Measurements from ENCODE around the gene GRIN2A.

Gene GRIN2A

DNA sequence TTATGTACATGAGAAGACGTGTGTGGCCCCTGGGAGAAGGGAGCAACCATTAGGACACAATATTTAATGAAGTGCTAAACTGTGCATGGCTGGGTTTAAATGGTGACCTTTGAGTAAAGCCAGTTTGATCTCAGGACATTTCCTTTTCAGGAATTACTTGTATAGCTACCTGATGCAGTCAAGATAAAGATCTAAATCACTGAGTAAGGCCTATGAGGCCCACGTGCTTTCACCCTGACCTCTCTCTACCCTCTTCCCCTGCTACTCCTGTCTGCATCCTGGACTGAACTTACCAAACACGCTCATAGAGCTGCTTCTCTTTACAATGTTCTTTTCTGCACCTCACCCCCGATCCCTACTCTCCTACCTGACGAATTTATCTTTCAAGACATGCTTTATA is 98.9 kb downstream of the GRIN2A start:
- DNase-seq: no peak

DNA sequence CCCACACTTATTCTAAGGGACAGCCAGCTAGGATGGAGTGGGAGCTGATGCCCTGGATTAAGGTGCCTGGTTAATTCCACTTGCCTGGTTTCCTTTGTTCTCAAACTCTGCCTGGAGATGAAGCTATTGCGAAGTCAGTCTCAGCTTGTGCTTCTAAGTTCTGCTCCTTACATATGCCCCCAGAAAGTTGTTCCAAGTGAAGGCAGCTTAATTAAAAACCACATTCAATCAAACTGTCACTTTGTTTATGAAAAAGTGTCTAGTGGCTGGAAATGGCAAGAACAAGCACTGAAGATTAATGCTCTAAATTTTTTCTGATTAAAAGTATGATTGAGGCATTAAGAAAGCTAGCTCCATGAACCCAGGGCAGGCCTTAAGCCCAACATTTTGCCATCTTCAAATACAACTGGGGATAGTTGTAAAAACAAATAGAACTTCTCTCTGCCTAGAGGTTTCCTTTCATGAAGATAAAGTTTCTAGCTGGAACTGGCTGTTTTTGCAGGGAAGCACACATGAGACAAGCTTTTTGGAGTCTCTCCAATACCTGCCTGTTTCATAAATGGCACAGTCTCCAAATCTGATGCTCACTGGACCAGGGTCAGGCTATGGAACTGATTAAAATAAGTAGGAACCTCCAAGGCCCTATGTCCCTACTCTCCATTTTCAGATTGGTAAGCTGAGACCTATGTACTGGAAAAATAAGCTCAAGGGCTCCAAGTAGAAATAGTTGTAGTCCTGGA is 100.9 kb downstream of the GRIN2A start:
- no peak for DNase-seq

DNA sequence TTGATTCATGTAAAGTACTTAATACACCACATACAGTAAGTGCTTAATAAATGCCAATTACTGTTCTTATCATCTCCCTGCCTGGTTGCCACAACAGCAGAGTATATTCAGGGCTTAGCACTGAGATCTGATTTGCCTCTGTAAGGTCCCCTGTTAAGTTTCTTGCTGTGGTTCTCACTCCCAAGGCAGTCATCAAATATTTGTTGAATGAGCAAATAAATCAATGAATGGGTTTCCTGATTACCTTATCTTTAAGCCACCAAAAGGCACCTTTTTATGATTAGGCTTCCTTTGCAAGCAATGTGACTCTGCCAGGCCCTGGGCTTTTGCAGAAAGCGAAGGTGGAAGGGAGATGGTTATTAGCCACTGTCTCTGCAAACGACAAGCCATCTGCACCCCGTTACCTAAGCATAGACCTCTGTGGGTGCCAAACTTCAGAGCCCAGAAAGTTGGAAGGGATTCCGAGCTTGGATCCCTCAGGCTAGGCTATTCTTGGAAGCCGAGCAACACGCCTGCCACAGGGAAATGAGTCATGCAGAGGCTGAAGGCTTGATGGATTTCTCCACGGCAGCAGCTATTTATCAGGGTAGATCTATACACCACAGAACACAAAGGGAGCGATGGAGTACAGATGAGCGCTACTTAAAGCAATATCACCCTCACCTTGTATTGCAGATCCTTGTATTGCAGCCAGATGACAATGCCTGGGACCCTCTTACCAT is 102.0 kb downstream of the GRIN2A start:
- DNase-seq: no peak

- DNase-seq: no peak
Measured at GRCh38 chr16:10078541-10078949, 103.7 kb downstream of the GRIN2A start.

- no peak for DNase-seq
Measured at GRCh38 chr16:10077861-10078260, 104.4 kb downstream of the GRIN2A start.

- no peak for DNase-seq
Measured at GRCh38 chr16:10076037-10076436, 106.2 kb downstream of the GRIN2A start.

GRCh38 chr16:10070591-10070990 is 111.6 kb downstream of the GRIN2A start:
- no peak for DNase-seq

GRCh38 chr16:10069374-10069773 is 112.9 kb downstream of the GRIN2A start:
- DNase-seq: no peak

DNA sequence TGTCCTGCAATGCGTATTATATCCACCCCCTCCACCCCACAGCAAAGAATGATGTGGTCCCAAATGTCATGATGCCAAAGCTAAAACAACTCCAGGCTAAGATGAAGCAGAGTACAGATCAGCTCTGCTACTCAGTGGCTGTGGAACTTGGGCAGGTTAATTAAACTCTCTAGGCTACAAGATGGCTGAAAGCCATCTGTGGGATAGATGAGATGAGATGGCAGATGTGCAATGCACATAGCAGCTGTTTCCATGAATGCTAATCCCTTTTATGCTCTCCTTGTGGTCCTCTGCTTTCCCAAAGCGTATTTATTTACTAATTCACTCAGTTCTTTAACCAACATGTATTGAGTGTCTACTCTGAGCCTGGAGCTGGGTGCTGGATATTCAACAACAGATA is 114.4 kb downstream of the GRIN2A start:
- no peak for DNase-seq

DNA sequence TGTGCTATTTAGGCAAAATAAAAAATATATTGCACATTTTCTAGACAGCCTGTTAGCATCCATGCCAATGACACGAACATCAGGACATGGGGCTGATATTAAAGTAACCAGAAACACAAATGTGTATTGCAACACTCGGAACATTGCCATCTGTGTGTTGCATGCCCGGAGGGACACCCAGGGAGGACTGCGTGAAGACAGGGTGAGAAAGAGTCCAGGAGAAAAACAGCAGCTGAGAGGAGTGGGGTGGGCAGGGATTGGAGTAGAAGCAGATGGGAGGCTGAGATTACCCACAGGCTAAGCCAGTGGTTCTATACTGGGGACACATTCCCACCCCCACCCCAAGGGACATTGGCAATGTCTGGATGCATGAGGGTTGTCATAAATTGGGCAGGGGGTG is 114.8 kb downstream of the GRIN2A start:
- DNase-seq: no peak

- DNase-seq: no peak
Measured at GRCh38 chr16:10065019-10065418, 117.2 kb downstream of the GRIN2A start.

- no peak for DNase-seq
Measured at GRCh38 chr16:10048850-10049249, 133.4 kb downstream of the GRIN2A start.

- no peak for DNase-seq
Measured at GRCh38 chr16:10045947-10046346, 136.3 kb downstream of the GRIN2A start.

GRCh38 chr16:10045291-10045775 is 136.9 kb downstream of the GRIN2A start:
- DNase-seq: no peak

GRCh38 chr16:10040136-10041080 is 141.8 kb downstream of the GRIN2A start:
- DNase-seq: no peak

GRCh38 chr16:10039220-10040096 is 142.8 kb downstream of the GRIN2A start:
- DNase-seq: no peak

DNA sequence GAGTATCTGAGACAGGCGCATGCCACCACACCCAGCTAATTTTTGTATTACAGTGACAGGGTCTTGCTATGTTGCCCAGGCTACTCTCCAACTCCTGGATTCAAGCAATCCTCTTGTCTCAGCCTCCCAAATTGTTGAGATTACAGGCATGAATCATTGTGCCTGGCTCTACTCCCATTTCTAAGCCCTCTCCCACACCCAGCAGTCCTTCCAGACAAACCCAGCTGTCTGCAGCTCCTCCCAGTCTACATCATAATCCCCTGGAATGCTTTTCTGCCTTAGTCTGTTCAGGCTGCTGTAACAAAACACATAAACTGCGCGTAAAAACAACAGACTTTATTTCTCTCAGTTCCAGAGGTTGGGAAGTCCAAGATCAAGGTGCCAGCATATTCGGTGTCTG is 144.5 kb downstream of the GRIN2A start:
- no peak for DNase-seq

DNA sequence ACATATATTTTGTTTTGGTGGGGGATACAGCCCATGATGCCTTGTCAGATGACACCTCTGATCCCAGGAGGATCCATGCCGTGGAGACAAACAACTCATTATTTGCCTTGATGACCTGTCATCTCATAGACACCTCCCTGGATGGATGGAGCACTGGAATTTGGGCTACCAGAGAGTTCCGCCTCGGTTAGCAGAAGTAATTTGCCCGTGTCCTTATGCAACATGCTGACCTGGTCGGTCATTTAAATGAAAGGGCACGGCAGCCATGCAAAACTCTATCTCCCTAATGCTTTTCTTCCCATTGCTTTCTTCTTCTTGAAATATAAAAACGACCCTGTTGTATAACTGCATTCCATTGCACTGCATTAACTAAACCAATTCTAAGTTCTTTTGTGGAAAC is 145.3 kb downstream of the GRIN2A start:
- DNase-seq: no peak

DNA sequence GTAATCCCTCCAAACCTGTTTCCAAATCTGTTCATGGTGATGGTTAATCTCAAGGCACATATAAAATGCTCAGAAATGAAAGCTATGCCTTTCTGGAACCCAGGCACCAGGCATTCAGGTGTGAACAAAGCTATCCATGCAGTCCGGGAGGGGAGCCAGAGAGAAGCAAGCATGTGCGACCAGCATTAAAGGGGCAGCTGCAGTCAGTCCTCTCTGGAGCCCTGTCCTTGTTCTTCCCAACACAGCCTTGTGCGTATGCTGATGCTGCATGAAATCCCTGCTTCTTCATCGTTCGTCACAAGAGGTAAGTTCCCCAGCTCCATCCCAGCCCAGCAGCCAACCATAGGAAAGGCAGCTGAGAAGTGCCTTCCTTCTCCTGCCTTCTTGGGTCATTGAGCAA is 148.7 kb downstream of the GRIN2A start:
- no peak for DNase-seq

DNA sequence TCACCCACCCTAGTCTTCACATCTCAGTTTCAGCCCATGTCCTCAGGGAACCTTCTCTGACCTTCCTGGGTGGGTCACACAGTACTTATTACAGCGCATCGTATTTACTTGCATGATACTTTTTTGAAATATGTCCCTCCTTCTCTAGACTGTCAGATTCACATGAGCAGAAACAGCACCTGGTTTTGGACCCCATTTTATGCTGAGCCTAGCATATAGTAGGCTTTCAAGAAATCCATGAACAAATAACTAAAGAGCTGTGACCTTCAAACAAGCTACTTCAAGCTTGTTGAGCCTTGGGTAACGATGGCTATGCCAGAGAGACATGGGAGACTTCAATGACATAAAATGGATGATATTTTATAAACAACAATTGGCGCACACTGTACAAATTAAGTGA is 150.3 kb downstream of the GRIN2A start:
- no peak for DNase-seq

DNA sequence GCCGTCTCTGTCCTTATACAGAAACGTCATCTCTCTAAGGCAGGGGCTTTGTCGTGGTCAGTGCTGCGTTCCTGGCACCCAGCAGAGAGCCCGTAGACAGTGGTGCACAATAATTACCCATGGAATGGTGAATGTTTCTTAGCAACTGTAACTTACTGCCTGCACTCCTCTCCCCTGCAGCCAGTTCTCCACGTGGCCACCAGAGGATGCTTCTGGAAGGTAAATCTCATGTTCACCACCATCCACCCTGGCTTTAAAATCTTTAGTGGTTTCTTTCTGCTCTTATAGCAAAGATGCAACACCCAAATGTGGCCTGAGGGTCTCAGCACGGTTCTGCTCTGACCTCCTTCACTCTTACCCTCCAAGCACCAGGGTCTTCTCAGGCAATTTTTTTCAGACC is 150.8 kb downstream of the GRIN2A start:
- no peak for DNase-seq

- no peak for DNase-seq
Measured at GRCh38 chr16:10028644-10029043, 153.6 kb downstream of the GRIN2A start.
